Astrocyte (in vitro differentiated cells and primary cell): ENCODE data around the gene DDX1. TPM values are rescaled to one million over a fixed set of nuclear protein-coding genes. Genes with fewer than 3 reads are reported as not detected.

ENCODE experiments used
- DNase-seq: peaks from one replicate; pipeline ENCODE4 v3.0.0-alpha.2; 2010; ENCODE audit warnings: low read depth
- FAIRE-seq: peaks from 2 replicates; lab custom pipeline; 2011; peaks lifted over from hg19 to GRCh38; lab: Jason Lieb, UNC
- H2AFZ ChIP-seq: 2 replicates; pipeline ENCODE4 v1.6.0; 2012; ENCODE audit warnings: low read depth, low read length, inconsistent platforms
- H3K27ac ChIP-seq: 2 replicates; pipeline ENCODE4 v1.5.1; 2011; ENCODE audit warnings: low read depth, low read length, inconsistent platforms
- H3K27me3 ChIP-seq: 2 replicates; pipeline ENCODE4 v1.6.0; 2011; ENCODE audit warnings: low read length, inconsistent platforms; ENCODE audit not compliant: insufficient read depth
- H3K36me3 ChIP-seq: 2 replicates; pipeline ENCODE4 v1.5.1; 2011; ENCODE audit warnings: low read length, inconsistent platforms; ENCODE audit not compliant: insufficient read depth
- H3K4me1 ChIP-seq: 2 replicates; pipeline ENCODE4 v1.5.1; 2011; ENCODE audit warnings: low read length, inconsistent platforms; ENCODE audit not compliant: insufficient read depth
- H3K4me2 ChIP-seq: 2 replicates; pipeline ENCODE4 v1.6.0; 2012; ENCODE audit warnings: low read length, inconsistent platforms
- H3K4me3 ChIP-seq: 2 replicates; pipeline ENCODE4 v1.5.1; 2011; ENCODE audit warnings: low read depth, mild to moderate bottlenecking, low read length, inconsistent platforms; ENCODE audit not compliant: insufficient read depth
- H3K79me2 ChIP-seq: 2 replicates; pipeline ENCODE4 v1.6.0; 2012; ENCODE audit warnings: mild to moderate bottlenecking, low read length, inconsistent platforms; ENCODE audit not compliant: insufficient read depth
- H3K9ac ChIP-seq: 2 replicates; pipeline ENCODE4 v1.6.0; 2012; ENCODE audit warnings: mild to moderate bottlenecking, low read length, inconsistent platforms
- H3K9me3 ChIP-seq: 2 replicates; pipeline ENCODE4 v1.5.1; 2012; ENCODE audit warnings: low read depth, mild to moderate bottlenecking, low read length, inconsistent platforms; ENCODE audit not compliant: insufficient read depth
- H4K20me1 ChIP-seq: 2 replicates; pipeline ENCODE4 v1.6.0; 2012; ENCODE audit warnings: low read length, inconsistent platforms; ENCODE audit not compliant: insufficient read depth
- H3K27ac Mint-ChIP-seq: one replicate; pipeline ENCODE4 v1.8.0; 2021; ENCODE audit warnings: mild to moderate bottlenecking, mixed read lengths; ENCODE audit not compliant: unreplicated experiment
- H3K27me3 Mint-ChIP-seq: one replicate; pipeline ENCODE4 v1.8.0; 2021; ENCODE audit warnings: low read depth, mixed read lengths; ENCODE audit not compliant: unreplicated experiment
- H3K36me3 Mint-ChIP-seq: one replicate; pipeline ENCODE4 v1.8.0; 2021; ENCODE audit warnings: low read depth, mixed read lengths; ENCODE audit not compliant: unreplicated experiment
- H3K4me1 Mint-ChIP-seq: one replicate; pipeline ENCODE4 v1.8.0; 2021; ENCODE audit warnings: low read depth, mixed read lengths; ENCODE audit not compliant: unreplicated experiment
- H3K4me3 Mint-ChIP-seq: one replicate; pipeline ENCODE4 v1.8.0; 2021; ENCODE audit warnings: mild to moderate bottlenecking, moderate library complexity, mixed read lengths; ENCODE audit not compliant: unreplicated experiment
- H3K9me3 Mint-ChIP-seq: one replicate; pipeline ENCODE4 v1.8.0; 2021; ENCODE audit warnings: mild to moderate bottlenecking, mixed read lengths; ENCODE audit not compliant: unreplicated experiment
- EZH2 ChIP-seq: IDR thresholded peaks from 2 replicates; pipeline ENCODE4 v1.6.1; 2012; ENCODE audit warnings: mild to moderate bottlenecking, low read length, inconsistent platforms; ENCODE audit not compliant: insufficient read depth
- total RNA-seq: library from RNA; stranded (reverse); gene quantifications from 2 replicates; pipeline ENCODE4 v1.2.1, GENCODE V29; 2021
- TF ChIP-seq, protein P1 (sequence below): IDR thresholded peaks from 2 replicates; pipeline ENCODE4 v1.5.1; 2011; ENCODE audit warnings: low read depth, mild to moderate bottlenecking, inconsistent platforms, low read length, moderate library complexity; ENCODE audit not compliant: insufficient read depth

DDX1 gene
- total RNA-seq, 1 donor from 2014 or later, result 146 TPM

DNA sequence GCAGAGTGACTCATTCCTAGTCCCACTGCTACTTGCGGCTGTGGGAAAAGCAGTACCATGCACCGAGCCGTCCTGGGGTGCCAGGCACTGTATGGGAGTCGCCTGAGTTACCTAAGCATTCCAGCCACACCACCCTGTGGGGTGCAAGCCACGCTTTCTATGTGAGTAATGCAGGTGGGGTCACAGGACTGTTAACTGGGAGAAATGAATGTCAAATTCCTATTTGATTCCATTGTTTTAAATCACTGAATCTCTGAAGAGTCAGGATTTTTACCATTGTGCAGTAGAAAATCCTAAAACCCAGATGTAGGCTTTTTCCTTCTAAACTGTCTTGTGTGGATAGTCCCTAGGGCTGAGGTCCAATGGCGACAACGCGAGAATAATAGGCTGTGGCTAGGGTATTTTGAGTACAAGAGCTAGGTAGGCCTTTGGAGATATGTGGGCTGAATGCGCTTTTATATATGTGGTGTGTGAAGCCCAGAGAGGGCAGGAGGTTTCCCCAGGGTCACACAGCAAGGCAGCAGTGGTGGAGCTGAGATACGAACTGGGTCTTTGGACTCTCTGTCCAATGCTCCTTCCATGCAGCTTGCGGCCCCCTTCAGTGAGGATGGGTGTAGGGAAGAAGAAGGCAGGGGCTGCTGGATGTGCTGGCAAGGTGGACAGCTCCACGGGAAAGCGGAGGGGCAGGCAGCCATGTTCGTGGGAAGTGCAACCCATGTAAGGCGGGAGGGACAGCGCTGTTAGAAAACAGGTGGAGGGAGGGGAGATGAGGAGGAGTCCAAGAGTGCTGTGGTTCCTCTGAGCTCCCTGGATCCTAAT lies 83.2 kb downstream of the DDX1 start:
- H4K20me1 ChIP-seq, result no peaks in the 10 kb centered on the region
- no peaks in the 10 kb centered on the region for H3K36me3 ChIP-seq
- Mint-ChIP-seq H3K27ac (peak overlapping the region; percentile 37), H3K27me3 (peaks cover 3% of the 10 kb centered on the region), H3K4me3 (no peak overlapping the region), H3K9me3 (peaks cover 6% of the 10 kb centered on the region), H3K4me1 (peaks cover 33% of the 10 kb centered on the region), H3K36me3 (no peaks in the 10 kb centered on the region)
- TF ChIP-seq, protein P1, sequence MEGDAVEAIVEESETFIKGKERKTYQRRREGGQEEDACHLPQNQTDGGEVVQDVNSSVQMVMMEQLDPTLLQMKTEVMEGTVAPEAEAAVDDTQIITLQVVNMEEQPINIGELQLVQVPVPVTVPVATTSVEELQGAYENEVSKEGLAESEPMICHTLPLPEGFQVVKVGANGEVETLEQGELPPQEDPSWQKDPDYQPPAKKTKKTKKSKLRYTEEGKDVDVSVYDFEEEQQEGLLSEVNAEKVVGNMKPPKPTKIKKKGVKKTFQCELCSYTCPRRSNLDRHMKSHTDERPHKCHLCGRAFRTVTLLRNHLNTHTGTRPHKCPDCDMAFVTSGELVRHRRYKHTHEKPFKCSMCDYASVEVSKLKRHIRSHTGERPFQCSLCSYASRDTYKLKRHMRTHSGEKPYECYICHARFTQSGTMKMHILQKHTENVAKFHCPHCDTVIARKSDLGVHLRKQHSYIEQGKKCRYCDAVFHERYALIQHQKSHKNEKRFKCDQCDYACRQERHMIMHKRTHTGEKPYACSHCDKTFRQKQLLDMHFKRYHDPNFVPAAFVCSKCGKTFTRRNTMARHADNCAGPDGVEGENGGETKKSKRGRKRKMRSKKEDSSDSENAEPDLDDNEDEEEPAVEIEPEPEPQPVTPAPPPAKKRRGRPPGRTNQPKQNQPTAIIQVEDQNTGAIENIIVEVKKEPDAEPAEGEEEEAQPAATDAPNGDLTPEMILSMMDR, result no peak
- no peak for TF ChIP-seq EZH2
- H3K4me3 ChIP-seq, result no peak overlapping the region
- H3K79me2 ChIP-seq, result no peaks in the 10 kb centered on the region
- H3K4me1 ChIP-seq, result no peaks in the 10 kb centered on the region
- FAIRE-seq, result no peak
- no peak overlapping the region for H2AFZ ChIP-seq
- H3K27me3 ChIP-seq, result no peaks in the 10 kb centered on the region
- H3K27ac ChIP-seq, result peak overlapping the region; percentile 34
- no peaks in the 10 kb centered on the region for H3K9me3 ChIP-seq
- DNase-seq, result peak; percentile 11
- peak overlapping the region; percentile 16 for H3K4me2 ChIP-seq
- H3K9ac ChIP-seq, result no peak overlapping the region

DNA sequence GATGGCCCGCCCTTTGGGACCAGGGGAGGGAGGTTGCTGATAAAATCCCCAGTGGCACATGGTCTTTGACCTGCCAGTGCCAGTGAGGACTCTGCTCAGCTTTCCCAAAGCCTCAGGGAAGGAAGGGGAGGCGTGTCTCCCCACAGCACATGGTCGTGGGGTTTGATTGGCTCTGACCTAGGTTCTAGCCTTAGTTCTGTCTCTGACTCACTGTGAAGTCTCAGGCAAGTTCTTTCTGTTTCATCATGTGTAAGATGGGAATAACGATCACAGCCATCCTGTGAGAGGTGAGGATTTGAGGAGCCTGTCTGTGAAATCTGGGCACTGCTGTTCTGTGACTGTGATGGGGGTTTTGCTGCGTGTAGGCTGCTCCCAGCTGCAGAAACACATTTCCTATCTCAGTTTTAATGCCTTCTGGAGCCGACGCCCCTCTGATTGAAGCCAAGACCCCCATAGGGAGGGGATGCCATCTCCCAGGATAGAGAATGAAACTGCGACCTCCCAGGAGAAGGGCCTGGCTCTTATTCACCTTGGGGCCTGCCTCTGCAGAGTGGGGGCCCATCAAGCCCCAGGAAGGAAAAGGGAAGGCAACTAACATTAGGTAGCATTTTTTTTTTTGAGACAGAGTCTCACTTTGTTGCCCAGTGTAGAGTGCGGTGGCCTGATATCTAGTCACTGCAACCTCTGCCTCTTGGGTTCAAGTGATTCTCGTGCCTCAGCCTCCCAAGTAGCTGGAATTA lies 84.0 kb downstream of the DDX1 start:
- Mint-ChIP-seq H3K4me1 (peaks cover 33% of the 10 kb centered on the region), H3K27me3 (peaks cover 3% of the 10 kb centered on the region), H3K4me3 (no peak overlapping the region), H3K9me3 (peaks cover 7% of the 10 kb centered on the region), H3K36me3 (no peaks in the 10 kb centered on the region), H3K27ac (peak overlapping the region; percentile 37)
- no peak for TF ChIP-seq EZH2
- TF ChIP-seq, protein P1, result no peak
- no peaks in the 10 kb centered on the region for H3K9me3 ChIP-seq
- H3K27ac ChIP-seq, result no peak overlapping the region
- H3K36me3 ChIP-seq, result no peaks in the 10 kb centered on the region
- H3K4me1 ChIP-seq, result no peaks in the 10 kb centered on the region
- H3K9ac ChIP-seq, result no peak overlapping the region
- no peaks in the 10 kb centered on the region for H3K27me3 ChIP-seq
- H3K4me2 ChIP-seq, result no peak overlapping the region
- H2AFZ ChIP-seq, result no peak overlapping the region
- FAIRE-seq (no peak), DNase-seq (no peak)
- no peak overlapping the region for H3K4me3 ChIP-seq
- H4K20me1 ChIP-seq, result no peaks in the 10 kb centered on the region
- no peaks in the 10 kb centered on the region for H3K79me2 ChIP-seq
